WTC11 (cell line): Measurements from ENCODE around the gene MED9. TPM values are rescaled to one million over a fixed set of nuclear protein-coding genes. Genes with fewer than 3 reads are reported as not detected.

Experiments used
- ATAC-seq: fragments of 200-7000 bp; cut with Tn5 transposase; 2 replicates; pipeline ENCODE4 v1.10.0; 2021; ENCODE audit warnings: mild to moderate bottlenecking, moderate library complexity
- CTCF ChIA-PET: fragments of 300-600 bp; sonication (Branson Sonifier 250); formaldehyde crosslinking; loops from one replicate; lab custom pipeline; 2021; ENCODE audit warnings: antibody characterized with exemption; lab: Charles Lee
- POLR2A ChIA-PET: fragments of 350-600 bp; sonication (Branson Sonifier 250); formaldehyde crosslinking; loops from one replicate; lab custom pipeline; 2021; ENCODE audit warnings: antibody characterized with exemption; lab: Charles Lee
- DNase-seq: peaks from one replicate; pipeline ENCODE4 v3.0.0; 2021; ENCODE audit warnings: low spot score
- H3K27ac Mint-ChIP-seq: 2 replicates; pipeline ENCODE4 v1.8.0; 2021; ENCODE audit warnings: mixed read lengths
- H3K27me3 Mint-ChIP-seq: 2 replicates; pipeline ENCODE4 v1.8.0; 2021; ENCODE audit warnings: low read depth, mild to moderate bottlenecking, moderate library complexity, mixed read lengths
- H3K36me3 Mint-ChIP-seq: 2 replicates; pipeline ENCODE4 v1.8.0; 2021; ENCODE audit warnings: mixed read lengths
- H3K4me1 Mint-ChIP-seq: 2 replicates; pipeline ENCODE4 v1.8.0; 2022; ENCODE audit warnings: mixed read lengths
- H3K4me3 Mint-ChIP-seq: 2 replicates; pipeline ENCODE4 v1.8.0; 2021; ENCODE audit warnings: mild to moderate bottlenecking, moderate library complexity, mixed read lengths
- H3K9me3 Mint-ChIP-seq: 2 replicates; pipeline ENCODE4 v1.8.0; 2021; ENCODE audit warnings: mixed read lengths
- CBFB ChIP-seq: sonication (generic); formaldehyde crosslinking; IDR thresholded peaks from 2 replicates; pipeline ENCODE4 v1.8.1; 2022; ENCODE audit warnings: mild to moderate bottlenecking, low read depth, missing genetic modification reagents
- E2F1 ChIP-seq: sonication (generic); formaldehyde crosslinking; IDR thresholded peaks from 2 replicates; pipeline ENCODE4 v1.8.0; 2022; ENCODE audit warnings: mild to moderate bottlenecking, missing genetic modification reagents
- EMX1 ChIP-seq: fragments of 250-450 bp; sonication (Bioruptor Pico); IDR thresholded peaks from 2 replicates; pipeline ENCODE4 v1.8.0; 2021; ENCODE audit warnings: mild to moderate bottlenecking
- ERG ChIP-seq: fragments of 250-450 bp; sonication (Bioruptor Pico); IDR thresholded peaks from 2 replicates; pipeline ENCODE4 v1.8.0; 2021; ENCODE audit warnings: mild to moderate bottlenecking
- JAZF1 ChIP-seq: fragments of 250-450 bp; sonication (Bioruptor Pico); IDR thresholded peaks from 2 replicates; pipeline ENCODE4 v1.9.0; 2021; ENCODE audit warnings: moderate library complexity, mild to moderate bottlenecking, inconsistent platforms
- KAT7 ChIP-seq: sonication (generic); formaldehyde crosslinking; IDR thresholded peaks from 2 replicates; pipeline ENCODE4 v1.8.1; 2023; ENCODE audit warnings: missing genetic modification reagents, mild to moderate bottlenecking, borderline replicate concordance
- MAX ChIP-seq: sonication (generic); formaldehyde crosslinking; IDR thresholded peaks from 2 replicates; pipeline ENCODE4 v1.8.0; 2022; ENCODE audit warnings: mild to moderate bottlenecking, missing genetic modification reagents
- MXD4 ChIP-seq: fragments of 250-450 bp; sonication (Bioruptor Pico); IDR thresholded peaks from 2 replicates; pipeline ENCODE4 v1.8.0; 2021; ENCODE audit warnings: mild to moderate bottlenecking, moderate library complexity, borderline replicate concordance
- OVOL2 ChIP-seq: fragments of 250-450 bp; sonication (Bioruptor Pico); IDR thresholded peaks from 2 replicates; pipeline ENCODE4 v1.9.0; 2021; ENCODE audit warnings: mild to moderate bottlenecking, borderline replicate concordance
- PRDM15 ChIP-seq: sonication (generic); formaldehyde crosslinking; IDR thresholded peaks from 2 replicates; pipeline ENCODE4 v1.8.0; 2022; ENCODE audit warnings: missing genetic modification reagents
- PREB ChIP-seq: sonication (generic); formaldehyde crosslinking; IDR thresholded peaks from 2 replicates; pipeline ENCODE4 v1.8.1; 2022; ENCODE audit warnings: mild to moderate bottlenecking, missing genetic modification reagents, moderate library complexity, borderline replicate concordance
- RORB ChIP-seq: fragments of 250-450 bp; sonication (Bioruptor Pico); IDR thresholded peaks from 2 replicates; pipeline ENCODE4 v1.9.0; 2021; ENCODE audit warnings: mild to moderate bottlenecking
- SOX15 ChIP-seq: fragments of 250-450 bp; sonication (Bioruptor Pico); IDR thresholded peaks from 2 replicates; pipeline ENCODE4 v1.9.0; 2021; ENCODE audit warnings: mild to moderate bottlenecking
- SP1 ChIP-seq: sonication (generic); formaldehyde crosslinking; conservative IDR thresholded peaks from 2 replicates; pipeline ENCODE4 v1.8.1; 2022; ENCODE audit warnings: missing genetic modification reagents
- STAT6 ChIP-seq: sonication (generic); formaldehyde crosslinking; conservative IDR thresholded peaks from 2 replicates; pipeline ENCODE4 v1.8.1; 2023; ENCODE audit warnings: mild to moderate bottlenecking, low read depth, missing genetic modification reagents, moderate library complexity
- TCF7 ChIP-seq: sonication (generic); formaldehyde crosslinking; IDR thresholded peaks from 2 replicates; pipeline ENCODE4 v1.8.0; 2022; ENCODE audit warnings: mild to moderate bottlenecking, low read depth, missing genetic modification reagents, moderate library complexity
- TEAD1 ChIP-seq: sonication (generic); formaldehyde crosslinking; IDR thresholded peaks from 2 replicates; pipeline ENCODE4 v1.8.0; 2022; ENCODE audit warnings: mild to moderate bottlenecking, missing genetic modification reagents
- ZNF121 ChIP-seq: sonication (generic); formaldehyde crosslinking; IDR thresholded peaks from 2 replicates; pipeline ENCODE4 v1.8.0; 2023; ENCODE audit warnings: missing genetic modification reagents
- ZNF396 ChIP-seq: fragments of 250-450 bp; sonication (Bioruptor Pico); IDR thresholded peaks from 2 replicates; pipeline ENCODE4 v1.8.0; 2021; ENCODE audit warnings: mild to moderate bottlenecking, moderate library complexity, borderline replicate concordance
- total RNA-seq: library from RNA; stranded (reverse); gene quantifications from 3 replicates; pipeline ENCODE4 v1.2.3, GENCODE V29; 2021

Gene MED9
- total RNA-seq, 1 experiment from 2014 or later = 21.1 TPM

- no peak overlapping the region for H3K27ac Mint-ChIP-seq
- TF ChIP-seq SOX15 (CRISPR knock-in tag) (no peak), JAZF1 (CRISPR knock-in tag) (no peak), STAT6 (CRISPR knock-in tag) (no peak), TEAD1 (CRISPR knock-in tag) (no peak), RORB (no peak), E2F1 (no peak), MXD4 (CRISPR knock-in tag) (no peak), TCF7 (CRISPR knock-in tag) (no peak), ERG (no peak), KAT7 (CRISPR knock-in tag) (no peak), ZNF396 (CRISPR knock-in tag) (no peak), PRDM15 (no peak), MAX (no peak), OVOL2 (CRISPR knock-in tag) (no peak), EMX1 (CRISPR knock-in tag) (no peak), SP1 (CRISPR knock-in tag) (no peak), CBFB (CRISPR knock-in tag) (no peak), PREB (CRISPR knock-in tag) (no peak), ZNF121 (CRISPR knock-in tag) (no peak)
- peaks cover 14% of the 10 kb centered on the region for H3K4me1 Mint-ChIP-seq
- H3K27me3 Mint-ChIP-seq = peaks cover 2% of the 10 kb centered on the region; the same call in 1 of the 2 replicates
- no peak for DNase-seq
- POLR2A ChIA-PET = no interaction called here
- H3K4me3 Mint-ChIP-seq = no peak overlapping the region
- CTCF ChIA-PET = no interaction called here
- H3K9me3 Mint-ChIP-seq = peaks cover 3% of the 10 kb centered on the region; the same call in 1 of the 2 replicates
- H3K36me3 Mint-ChIP-seq = no peaks in the 10 kb centered on the region
- ATAC-seq = no peak
Measured at GRCh38 chr17:17437893-17438292, 38.9 kb upstream of the MED9 start.
